Sigmoid colon (tissue), 4 donors: Measurements from ENCODE around the gene LUM.

Experiments
- CTCF ChIP-seq, 4 experiments: fragments of 450-650 bp in 3 of 4; fragments of 200-600 bp in 1 of 4; IDR thresholded peaks; one replicate each; pipeline ENCODE4 v1.5.1; 2016 to 2019; ENCODE audit warnings: antibody characterized with exemption in 4 of 4, mild to moderate bottlenecking in 3 of 4, moderate library complexity in 2 of 4
- EP300 ChIP-seq, 4 donors: sonication (generic); formaldehyde crosslinking; IDR thresholded peaks; one replicate each; pipeline ENCODE4 v1.6.1; 2017; ENCODE audit warnings: antibody characterized with exemption in 4 of 4
- POLR2AphosphoS5 ChIP-seq, 4 donors: sonication (generic); formaldehyde crosslinking; IDR thresholded peaks; one replicate each; pipeline ENCODE4 v1.6.1; 2017; ENCODE audit warnings: antibody characterized with exemption in 4 of 4

- TF ChIP-seq EP300 (IDR thresholded peaks at IDR 0.05) (no peak), CTCF (IDR thresholded peaks at IDR 0.05) (no peak), POLR2AphosphoS5 (IDR thresholded peaks at IDR 0.05) (no peak)
Observed at GRCh38 chr12:91073426-91073825, 37.9 kb downstream of the LUM start.
